ENCODE measurements around the gene GPS2.
"Not testable (repeated sequence)": the region's sequence is repeated elsewhere in the genome, so short reads cannot be mapped to it uniquely, and the experiment has no call there.

The GPS2 gene, protein sequence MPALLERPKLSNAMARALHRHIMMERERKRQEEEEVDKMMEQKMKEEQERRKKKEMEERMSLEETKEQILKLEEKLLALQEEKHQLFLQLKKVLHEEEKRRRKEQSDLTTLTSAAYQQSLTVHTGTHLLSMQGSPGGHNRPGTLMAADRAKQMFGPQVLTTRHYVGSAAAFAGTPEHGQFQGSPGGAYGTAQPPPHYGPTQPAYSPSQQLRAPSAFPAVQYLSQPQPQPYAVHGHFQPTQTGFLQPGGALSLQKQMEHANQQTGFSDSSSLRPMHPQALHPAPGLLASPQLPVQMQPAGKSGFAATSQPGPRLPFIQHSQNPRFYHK

DNA sequence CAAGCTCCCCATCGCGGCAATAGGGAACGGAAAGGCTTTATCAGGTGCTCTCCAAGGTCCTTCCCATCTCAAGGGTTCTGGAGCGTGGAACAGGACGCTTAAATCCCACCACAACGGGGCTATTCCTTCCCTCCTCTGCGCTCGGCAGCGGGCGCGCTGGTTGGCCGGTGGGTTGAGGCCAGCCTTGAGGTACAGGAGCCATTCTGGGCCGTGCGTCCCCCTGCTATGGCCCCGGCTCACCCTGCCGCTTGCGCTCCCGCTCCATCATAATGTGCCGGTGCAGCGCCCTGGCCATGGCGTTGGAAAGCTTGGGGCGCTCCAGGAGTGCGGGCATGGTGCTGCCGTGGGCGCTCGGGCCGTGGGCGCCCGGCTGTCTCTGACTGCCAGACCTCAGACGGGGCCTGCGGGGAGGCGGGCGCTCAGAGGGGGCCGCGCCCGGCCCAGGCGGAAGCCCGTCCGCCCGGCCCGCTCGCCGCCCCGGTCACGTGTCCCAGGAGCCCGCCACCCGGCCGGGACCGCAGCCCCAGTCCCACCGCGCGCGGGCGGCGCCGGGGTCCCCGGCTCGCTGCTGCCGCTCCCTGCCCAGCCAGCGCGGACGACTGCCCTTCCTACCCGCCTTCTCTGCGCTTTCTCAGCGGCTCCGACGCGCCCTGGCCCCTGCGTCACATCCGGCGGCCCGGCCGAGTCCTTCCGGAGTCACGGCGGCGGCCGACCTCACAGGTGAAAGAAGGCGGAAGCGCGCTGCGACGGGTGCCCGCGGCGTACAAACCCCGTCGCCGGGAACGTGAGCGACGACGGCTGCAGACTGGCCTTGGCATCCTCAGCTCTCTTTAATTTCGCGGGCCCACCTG, at the start of gene GPS2:
Gene GPS2, minus strand, starts transcription at position 642 of the 851 bp plus-strand sequence. Its CDS starts 308 bp downstream, at position 334.
- peak; percentile 39 to 45 for DNase-seq

DNA sequence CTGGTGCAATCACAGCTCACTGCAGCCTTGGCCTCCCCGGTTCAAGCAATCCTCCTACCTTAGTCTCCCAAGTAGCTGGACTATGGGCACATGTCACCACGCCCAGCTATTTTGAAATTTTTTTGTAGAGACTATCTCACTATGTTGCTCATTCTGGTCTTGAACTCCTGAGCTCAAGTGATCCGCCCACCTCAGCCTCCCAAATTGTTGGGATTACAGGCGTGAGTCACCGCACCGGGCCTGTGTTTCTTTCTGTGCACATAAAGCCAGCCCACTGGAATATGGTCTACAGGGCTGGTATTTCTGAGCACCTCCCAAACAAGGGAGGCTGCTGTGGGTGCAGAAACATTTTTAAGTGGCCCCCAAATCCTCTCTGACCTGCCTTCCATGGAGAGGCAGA, 48.2 kb upstream of the GPS2 start:
- DNase-seq: no peak

DNA sequence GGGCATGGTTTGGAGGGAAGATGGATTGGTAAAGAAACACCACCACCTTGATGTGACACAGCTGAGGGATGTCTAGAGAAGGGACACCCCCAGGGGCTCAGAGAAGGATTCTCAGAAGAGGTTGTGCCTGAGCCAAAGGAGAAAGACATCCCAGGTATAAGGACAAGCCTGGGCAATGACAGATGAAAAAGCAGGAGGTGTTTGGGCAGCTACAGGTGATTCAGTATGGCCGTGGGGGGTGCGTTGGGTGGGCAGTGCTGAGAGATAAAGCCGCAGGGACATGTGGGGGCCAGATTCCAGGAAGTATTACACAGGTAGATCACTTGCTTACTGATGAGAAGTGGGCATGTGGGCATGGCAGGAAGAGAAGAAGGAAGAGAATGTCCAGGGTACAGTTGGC, 46.7 kb upstream of the GPS2 start:
- DNase-seq: no peak

DNA sequence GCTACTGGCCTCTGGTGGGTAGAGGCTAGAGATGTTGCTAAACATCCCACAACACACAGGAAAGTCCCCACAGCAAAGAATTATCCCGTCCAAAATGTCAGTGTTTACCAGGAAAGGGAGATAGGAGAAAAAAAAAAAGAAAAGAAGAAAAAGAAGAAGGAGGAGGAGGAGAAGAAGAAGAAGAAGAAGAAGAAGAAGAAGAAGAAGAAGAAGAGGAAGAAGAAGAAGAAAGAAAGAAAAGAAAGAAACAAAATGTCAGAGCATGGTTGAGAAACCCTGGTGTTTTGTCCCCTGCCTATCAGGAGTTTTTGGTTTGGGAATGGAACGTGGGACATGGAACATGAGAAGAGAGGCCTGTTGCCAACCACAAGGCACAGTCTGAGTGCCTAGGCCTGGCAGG, 42.2 kb upstream of the GPS2 start:
- no peak for DNase-seq

DNA sequence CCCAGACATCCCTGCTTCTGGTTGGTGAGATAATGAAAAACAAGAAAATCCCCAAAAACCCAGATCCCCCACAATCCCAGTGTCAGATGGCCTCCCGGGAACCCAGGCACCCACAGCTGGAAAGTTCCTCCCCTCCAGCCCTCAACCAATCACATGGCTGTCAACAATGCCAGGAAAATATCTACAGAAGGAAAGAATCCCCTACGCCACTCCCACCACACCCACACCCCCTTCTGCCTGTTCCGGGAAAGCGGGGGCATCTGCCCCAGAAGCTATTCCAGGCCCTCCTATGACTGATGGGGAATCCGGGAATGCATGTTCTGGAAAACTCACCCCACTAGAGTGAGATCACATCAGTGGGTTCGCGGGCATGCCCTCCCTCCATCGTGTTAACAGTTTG, 41.6 kb upstream of the GPS2 start:
- no peak for DNase-seq

DNA sequence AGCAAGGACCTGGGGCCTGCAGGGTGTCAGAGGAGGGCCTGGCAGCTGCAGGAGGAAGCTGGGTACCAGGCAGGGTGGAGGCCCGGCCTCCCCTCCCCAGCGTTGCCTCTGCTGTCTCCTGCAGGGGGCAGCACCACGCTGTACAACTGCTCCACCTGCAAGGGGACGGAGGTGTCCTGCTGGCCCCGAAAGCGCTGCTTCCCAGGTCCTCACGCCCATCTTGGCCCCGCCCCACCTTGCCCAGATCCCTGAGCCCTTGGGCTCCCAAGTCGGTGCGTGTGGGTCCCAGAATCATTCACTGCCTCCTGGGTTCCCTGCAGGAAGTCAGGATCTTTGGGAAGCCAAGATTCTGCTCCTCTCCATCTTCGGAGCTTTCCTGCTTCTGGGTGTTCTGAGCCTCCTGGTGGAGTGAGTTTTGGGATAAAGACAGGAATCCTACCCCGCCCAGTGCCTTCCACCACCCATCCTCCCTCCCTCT, 41.0 kb upstream of the GPS2 start:
- peak; percentile 18 to 40 for DNase-seq

DNA sequence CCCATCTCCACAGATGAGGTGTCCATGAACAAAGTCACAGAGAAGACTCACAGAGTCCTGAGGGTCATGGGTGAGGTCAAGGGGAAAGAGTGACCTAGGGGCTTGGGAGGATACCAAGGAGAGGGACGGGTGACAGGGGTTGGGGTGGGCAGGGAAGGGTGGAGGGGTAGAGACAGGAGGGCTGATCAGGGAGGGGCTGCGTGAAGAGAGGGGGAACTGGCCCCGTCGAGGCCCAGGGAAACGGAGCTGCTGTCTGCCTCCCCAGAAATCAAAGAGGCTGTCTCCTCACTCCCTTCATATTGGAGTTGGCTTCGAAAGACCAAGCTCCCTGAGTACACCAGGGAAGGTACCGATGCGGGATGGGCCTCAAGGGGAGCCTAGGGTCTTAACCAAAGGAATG, 40.4 kb upstream of the GPS2 start:
- DNase-seq: no peak

DNA sequence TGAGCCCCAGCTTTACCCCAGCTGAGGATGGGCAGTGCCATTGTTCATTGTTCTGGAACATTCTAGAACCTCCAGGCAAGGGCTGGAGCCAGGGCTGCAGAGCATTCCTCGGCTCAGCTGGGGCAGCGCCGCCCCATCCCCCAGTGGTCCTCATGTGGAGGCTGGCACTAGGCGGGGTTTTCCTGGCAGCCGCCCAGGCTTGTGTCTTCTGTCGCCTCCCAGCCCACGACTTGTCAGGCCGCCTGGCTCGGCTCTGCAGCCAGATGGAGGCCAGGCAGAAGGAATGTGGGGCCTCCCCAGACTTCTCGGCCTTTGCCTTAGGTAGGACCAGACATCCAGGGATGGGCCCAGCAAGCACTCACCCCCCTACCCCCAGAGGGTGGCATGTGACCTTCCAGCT, 39.9 kb upstream of the GPS2 start, which contains the start of gene TMEM95:
Gene TMEM95, plus strand, starts transcription at position 104 of the 400 bp plus-strand sequence. Its CDS starts 49 bp downstream, at position 153.
- DNase-seq: no peak

DNA sequence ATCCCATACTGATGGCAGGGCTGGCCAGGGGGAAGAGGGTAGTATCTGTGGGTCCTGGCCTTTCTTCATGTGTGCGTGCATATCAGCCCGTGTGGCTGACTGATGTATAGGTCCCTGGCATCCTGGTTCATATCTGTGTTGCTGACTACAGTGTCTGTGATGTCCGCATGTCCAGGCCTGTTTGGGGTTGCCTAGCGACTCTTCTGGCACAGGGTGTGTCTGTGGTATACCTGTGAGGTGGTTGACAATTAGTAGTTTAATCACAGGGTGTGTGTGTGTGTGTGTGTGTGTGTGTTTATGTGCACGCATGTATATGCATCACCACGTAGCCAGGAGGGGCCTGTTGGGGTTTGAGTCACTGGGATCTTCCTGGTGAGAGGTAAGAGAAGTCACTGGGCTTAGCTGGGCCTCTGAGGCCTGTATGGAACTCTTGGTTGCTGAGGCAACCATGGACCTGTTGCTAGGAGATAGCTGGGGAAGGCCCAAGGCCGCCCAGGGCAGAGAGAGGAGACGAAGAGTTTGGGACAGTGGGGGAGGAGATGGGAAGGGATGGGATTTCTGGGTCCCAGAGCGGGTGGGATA, 39.2 kb upstream of the GPS2 start:
- DNase-seq: no peak

DNA sequence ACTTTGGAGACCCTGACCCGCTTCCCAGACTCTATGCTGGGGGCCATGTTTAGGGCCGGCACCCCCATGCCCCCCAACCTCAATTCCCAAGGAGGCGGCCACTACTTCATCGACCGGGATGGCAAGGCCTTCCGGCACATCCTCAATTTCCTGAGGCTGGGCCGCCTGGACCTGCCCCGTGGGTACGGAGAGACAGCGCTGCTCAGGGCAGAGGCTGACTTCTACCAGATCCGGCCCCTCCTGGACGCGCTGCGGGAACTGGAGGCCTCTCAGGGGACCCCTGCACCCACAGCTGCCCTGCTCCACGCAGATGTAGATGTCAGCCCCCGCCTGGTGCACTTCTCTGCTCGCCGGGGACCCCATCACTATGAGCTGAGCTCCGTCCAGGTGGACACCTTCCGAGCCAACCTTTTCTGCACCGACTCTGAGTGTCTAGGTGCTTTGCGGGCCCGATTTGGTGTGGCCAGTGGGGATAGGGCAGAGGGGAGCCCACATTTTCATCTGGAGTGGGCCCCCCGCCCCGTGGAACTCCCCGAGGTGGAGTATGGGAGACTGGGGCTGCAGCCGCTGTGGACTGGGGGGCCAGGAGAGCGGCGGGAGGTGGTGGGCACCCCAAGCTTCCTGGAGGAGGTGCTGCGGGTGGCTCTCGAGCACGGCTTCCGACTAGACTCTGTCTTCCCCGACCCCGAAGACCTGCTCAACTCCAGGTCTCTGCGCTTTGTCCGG, 37.9 kb upstream of the GPS2 start:
- DNase-seq: no peak

DNA sequence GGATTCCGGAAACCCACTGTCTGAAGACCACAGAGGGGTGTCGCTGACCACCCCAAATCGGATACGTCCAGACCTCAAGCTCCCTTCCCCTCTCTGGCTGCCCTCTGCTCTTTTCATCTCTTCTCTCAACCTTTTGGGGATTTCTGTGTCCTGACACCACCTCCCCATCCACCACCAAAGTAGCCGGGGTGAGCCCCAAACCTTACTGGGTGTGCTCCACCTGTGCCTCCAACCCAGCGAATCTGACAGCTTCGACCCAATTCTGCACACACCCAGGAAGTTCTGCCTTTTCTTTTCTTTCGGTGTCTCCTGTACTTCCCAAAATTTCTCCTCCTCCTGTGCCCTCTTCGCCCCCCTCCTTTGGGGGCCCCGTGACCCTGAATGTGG, 37.3 kb upstream of the GPS2 start:
- DNase-seq: no peak

DNA sequence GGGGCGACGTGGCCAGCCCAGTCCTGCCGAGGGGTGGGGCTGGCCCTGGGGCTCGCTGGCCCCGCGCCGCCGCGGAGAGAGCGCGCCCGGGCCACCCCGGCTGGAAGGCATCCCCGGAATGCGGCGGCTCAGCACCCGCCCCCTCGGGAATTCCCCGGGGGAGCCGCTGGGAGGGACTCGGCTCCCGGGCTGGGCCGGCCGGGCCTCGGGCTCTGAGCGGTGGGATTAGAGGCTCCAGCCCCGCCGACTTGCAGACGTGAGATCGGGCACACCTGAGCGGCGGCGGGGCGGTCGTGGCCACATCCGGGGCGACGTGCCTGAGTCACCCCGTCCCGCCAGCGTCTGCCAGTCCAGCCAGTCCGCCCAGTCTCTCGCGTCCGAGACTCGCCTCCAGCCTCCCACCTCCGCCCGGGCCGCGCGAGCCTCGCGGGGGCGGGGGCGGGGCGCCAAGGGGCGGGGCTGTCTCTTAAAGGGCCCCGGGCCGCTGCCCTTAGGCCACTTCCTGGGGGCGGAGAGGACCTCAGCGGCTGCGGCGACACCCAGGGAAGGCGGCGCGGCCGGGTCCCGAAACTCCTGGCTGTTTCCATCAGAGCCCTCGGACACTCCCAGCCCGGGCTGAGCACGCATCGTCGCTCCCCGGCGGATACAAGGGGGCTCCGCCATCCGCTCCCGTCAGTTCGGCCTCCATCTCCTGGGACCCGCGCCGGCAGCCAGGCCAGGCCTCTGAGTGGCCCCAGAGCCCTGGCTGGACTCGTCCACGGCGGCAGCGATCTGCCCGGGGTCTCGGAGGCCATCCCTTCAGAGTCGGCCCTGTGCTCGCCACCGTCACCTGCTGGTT, 36.7 kb upstream of the GPS2 start, which contains the start of gene KCTD11:
Gene KCTD11, plus strand, starts transcription at position 498 of the 838 bp plus-strand sequence.
- peak in 1 of 2 experiments; percentile 5 for DNase-seq

DNA sequence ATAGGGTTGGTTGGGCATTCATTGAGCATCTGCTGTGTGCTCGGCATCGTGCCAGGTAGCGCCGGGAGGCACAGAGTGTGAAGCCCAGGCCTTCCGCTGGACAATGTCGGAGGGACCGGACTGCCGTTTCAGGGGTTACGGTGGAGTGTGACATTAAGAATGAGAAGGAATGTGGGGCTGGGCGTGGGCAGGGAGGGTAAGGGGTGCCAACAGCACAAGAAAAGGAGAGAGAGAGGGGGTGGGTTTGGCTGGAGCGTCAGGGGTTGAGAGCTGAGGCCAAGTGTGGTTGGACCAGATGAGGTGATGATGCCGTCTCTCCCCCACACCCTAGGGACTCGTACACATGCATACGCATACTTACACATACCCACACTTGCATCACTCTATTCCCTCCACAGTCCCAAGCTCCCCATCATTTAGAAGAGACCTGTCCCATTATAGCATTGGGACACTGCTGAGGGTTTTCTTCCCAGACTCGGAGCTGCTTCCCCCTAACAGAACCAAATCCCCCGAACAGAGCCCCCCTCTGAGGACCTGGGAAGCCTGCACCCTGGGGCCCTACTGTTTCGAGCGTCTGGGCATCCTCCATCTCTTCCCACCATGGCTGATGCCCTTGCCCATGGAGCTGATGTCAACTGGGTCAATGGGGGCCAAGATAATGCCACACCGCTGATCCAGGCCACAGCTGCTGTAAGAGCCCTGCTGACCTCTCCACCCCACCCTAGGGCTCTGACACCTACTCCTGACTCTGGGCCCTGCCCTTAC, 33.5 kb upstream of the GPS2 start:
- DNase-seq: no peak

DNA sequence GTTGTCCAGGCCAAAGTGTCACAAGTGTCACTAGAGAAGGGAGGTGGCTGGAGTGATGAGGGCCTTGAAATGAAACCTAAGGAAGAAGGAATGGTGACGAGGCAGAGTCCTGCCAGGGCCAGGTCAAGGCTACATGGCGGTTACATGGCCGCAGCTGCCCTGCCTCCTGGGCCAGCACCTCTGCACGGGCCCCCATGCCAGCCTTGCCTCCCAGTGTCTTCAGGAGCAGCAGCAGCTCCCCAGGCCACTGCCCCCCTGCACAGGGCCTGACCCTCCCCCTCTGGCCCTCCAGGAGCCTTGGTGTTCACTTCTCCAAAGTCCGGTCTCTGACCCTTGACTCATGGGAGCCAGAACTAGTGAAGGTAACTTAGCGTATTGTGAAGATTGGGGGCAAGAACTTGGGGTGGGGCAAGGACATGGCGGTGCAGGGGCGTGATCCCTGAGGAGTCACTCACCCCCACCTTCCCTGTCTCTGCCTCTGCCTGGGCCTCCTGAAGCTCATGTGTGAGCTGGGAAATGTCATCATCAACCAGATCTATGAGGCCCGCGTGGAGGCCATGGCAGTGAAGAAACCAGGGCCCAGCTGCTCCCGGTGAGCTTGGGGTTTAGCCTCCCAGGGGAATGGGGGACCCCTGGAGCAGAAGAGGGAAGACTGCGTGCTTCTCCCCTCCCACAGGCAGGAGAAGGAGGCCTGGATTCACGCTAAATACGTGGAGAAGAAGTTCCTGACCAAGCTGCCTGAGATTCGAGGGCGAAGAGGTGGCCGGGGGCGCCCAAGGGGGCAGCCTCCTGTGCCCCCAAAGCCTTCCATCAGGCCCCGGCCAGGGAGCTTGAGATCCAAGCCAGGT, 32.7 kb upstream of the GPS2 start:
- DNase-seq: no peak

DNA sequence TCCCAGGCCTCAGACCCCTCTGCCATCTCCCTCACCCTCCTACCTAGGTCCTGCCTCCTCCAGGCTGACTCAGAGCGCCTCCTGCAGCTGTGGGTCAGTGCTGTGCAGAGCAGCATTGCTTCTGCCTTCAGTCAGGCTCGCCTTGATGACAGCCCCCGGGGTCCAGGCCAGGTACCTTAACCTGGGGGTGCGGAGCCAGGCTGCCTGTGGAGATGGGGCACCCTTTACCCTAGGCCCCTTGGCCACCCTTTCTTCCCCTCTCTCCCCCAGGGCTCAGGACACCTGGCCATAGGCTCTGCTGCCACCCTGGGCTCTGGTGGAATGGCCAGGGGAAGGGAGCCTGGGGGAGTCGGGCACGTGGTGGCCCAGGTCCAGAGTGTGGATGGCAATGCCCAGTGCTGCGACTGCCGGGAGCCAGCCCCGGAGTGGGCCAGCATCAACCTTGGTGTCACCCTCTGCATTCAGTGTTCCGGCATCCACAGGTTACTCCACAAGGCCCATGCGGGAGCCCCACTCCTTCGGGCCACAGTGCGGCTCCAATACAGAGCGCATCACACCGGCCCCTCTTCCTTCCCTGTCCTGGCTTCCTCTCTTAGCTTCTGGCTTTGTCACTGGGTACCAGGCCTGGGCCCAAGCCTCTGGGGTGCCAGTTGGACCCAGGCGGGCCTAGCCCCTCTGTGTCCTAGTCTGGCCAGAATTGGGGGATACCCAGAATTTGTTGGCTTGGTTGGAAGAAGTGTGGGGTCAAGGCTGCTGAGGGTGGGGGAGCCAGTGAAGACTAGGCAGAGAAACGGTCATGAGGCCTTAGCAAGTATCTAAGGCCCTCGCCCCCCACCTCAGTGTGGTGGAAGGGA, 31.8 kb upstream of the GPS2 start:
- DNase-seq: no peak

DNA sequence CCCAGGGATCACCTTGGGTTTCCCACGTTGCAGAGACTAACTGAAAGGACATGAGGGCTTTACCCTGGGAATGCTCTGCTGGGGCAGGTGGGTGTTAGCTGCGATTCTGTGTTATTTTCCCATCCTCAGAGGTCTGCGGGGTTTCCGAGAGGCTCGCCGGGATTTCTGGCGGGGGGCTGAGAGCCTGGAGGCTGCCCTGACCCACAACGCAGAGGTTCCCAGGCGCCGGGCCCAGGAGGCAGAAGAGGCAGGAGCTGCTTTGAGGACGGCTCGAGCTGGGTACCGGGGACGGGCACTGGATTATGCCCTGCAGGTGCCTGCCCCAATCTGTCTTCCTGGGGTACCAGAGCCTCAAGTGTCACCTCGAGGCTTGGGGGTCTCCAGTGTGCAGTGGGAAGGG, 28.1 kb upstream of the GPS2 start:
- no peak for DNase-seq

DNA sequence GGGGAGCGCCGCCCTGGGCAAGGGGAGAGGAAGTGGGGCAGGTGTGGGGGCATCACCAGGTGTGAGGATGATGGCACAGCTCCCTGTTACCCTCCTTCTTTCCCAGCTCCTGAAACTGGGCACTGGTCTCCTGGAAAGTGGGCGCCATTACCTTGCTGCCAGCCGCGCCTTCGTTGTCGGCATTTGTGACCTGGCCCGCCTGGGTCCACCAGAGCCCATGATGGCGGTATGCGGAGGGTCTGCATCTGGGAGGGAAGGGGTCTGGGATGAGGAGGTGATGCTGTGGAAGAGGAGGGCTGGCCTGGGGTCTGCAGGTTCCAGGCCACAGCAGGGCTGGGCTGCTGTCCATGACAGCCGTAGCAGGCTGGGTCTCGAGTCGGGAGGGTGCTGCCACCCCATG, 26.7 kb upstream of the GPS2 start:
- DNase-seq: no peak

DNA sequence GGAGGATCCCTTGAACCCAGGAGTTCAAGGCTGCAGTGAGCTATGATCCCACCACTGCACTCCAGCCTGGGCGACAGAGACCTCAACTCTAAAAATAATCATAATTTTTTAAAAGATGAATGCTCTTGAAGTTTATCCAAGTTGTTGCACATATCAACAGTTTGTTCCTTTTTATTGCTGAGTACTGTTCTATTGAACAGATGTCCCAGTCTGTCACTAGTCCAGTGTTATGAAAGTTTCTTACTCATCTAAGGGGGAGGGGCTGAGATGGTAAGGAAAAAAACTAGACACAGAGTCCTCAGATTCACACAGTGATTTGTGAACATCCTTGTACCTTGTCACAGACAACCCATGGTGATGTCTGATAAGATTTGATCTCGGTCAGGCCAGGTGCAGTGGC, 25.0 kb upstream of the GPS2 start:
- no peak for DNase-seq

DNA sequence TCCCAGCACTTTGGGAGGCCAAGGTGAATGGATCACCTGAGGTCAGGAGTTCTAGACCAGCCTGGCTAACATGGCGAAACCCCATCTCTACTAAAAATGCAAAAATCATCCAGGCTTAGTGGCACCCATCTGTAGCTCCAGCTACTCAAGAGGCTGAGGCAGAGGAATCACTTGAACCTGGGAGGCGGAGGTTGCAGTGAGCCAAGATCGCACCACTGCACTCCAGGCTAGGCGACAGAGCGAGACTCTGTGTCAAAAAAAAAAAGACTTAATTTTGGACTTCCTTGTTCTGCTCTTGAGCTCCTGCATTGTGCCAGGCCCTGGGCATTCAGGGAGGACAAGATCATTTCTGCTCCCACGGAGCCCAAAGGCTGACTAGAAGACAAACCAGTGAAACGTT, 22.4 kb upstream of the GPS2 start:
- not testable (repeated sequence) for DNase-seq

Data from Kasumi-1 (cell line).